RCC 7860 (cell line): Measurements from ENCODE around the gene CGB8.
"Not testable (repeated sequence)": the region's sequence is repeated elsewhere in the genome, so short reads cannot be mapped to it uniquely, and the experiment has no call there.

Experiments used
- DNase-seq: peaks from one replicate; pipeline ENCODE4 v3.0.0-alpha.2; 2015; ENCODE audit warnings: low spot score
- FAIRE-seq: peaks from 2 replicates; lab custom pipeline; 2012; peaks lifted over from hg19 to GRCh38; lab: Jason Lieb, UNC

Gene CGB8

DNA sequence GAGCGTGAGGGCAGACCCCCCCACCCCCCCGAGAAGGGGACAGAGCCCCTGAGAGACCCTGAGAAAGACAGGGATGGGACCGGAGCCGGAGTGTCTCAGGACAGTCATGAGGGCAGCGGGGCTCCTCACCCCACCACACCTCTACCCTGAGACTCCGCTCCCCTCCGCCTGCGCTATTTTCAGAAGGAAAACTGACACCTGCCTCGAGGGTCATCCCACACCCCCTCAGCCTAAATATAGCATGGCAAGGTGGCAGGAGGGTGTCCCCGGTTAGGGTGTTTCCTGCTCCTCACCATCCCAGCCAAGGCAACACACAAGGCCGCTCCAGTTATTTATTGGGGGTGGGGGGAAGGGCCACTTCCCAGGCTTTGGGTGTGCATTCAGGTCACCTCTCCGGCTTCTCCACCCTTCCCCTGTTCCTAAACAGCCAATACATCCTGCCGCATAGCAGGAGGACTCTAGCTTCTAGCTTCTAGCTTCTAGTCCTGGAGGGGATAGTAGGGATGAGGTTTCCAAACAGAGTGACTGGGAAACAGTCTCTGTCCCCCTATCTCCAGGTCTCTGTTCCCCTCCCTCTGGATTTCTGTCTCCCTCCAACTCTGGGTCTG lies 17.1 kb upstream of the CGB8 start:
- DNase-seq (no peak), FAIRE-seq (no peak)

DNA sequence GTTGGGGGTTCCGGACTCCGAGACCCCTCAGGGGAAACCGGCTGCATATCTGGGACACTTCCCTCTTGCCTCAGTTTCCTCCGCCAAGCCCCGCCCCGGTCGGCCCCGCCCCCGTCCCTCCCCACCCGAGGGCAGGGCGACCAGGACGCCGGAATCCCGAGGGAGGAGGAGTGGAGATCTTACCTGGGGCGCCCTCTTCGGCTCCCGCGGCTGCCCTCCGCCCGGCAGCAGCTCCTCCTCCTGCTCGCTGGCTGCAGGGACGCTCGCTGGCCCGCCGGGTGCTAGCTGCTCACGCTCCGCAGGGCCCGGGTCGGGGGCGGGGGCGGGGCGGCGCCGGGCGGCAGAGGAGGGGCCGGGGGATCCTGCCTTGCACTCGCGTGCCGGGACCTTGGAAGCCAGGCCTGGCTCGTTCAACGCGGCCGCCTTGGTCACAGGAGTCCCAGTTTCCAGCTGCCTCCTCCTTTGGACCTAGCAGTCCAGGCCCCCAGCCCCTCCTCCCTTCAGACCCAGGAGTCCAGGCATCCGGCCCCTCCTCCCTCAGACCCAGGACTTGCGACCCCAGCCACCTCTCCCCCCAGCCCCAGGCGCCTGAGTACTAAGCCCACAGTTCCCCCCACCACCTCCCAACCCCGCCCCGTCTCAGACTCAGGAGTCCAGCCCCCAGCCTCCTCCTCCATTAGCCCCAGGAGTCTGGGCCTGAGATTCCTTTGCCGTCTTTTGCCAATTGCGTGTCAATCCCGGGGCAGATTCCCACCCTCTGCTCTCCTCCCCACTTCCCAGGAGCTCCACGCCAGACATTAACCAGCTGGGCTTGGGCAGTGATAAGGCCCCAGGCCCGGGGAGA lies 16.1 kb upstream of the CGB8 start, which contains the start of gene NTF4:
TSS of gene NTF4 (minus strand) at position 51 of the 844 bp plus-strand sequence. CDS start 2,821 bp downstream, outside the sequence.
- FAIRE-seq (no peak), DNase-seq (no peak)

DNA sequence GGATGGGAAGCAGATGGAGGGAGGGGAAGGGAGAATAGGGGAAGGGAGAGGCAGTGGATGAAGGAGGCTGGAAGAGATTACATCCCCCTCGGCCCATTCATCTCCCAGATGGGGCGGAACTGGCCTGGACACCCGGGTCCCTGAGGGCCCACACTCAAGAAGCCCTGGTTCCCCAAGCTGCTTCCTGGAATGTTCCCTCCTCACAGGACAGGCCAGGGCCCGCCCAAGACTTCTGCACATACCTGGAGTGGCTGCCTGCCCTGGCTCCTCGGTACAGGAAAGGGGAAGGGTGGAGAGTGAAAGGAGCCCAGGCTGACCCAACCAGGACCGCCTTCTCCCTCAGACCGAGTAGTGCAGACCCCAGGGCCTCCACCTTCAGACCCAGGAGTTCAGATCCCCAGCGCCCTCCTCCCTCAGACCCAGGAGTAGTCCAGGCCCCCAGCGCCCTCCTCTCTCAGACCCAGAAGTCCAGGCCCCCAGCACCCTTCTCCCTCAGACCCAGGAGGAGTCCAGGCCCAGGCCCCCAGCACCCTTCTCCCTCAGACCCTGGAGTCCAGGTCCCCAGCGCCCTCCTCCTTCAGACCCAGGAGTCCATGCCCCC lies 15.2 kb upstream of the CGB8 start:
- no peak for DNase-seq
- no peak for FAIRE-seq

DNA sequence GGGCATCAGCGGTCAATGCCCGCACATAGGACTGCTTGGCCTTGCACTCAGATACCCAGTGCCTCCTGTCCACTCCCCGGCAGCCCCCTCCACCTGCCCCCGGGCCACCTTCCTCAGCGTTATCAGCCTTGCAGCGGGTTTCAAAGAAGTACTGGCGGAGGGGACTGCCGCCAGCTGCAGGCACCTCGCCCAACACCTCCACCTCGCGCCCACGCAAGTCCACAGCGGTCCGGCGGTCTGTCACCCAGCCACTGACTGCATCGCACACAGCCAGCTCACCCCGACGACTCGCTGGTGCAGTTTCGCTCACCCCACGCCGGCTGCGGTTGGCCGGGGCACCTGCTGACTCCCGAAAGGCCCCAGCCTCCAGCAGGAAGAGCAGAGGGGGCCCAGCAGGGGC lies 12.5 kb upstream of the CGB8 start:
- FAIRE-seq (no peak), DNase-seq (no peak)

DNA sequence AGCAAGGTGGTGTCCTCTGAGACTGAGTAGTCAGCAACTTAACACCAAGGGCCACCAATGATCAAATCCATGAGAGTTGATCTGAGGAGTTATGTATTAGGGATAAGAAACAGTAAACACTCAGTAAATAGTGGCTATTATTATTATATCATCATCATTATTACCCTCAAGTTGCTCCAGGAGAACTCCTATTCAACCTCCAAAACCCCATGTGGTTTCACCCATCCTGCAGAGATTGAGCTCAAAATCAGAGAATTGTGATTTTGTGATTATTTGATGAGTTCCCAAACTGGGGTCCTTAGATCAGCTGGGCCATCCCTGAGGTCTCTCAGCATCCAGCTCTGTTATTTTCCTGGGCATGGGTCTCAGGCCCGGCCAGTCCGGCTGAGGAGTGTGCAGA lies 12.1 kb upstream of the CGB8 start:
- DNase-seq, result no peak
- FAIRE-seq, result no peak

DNA sequence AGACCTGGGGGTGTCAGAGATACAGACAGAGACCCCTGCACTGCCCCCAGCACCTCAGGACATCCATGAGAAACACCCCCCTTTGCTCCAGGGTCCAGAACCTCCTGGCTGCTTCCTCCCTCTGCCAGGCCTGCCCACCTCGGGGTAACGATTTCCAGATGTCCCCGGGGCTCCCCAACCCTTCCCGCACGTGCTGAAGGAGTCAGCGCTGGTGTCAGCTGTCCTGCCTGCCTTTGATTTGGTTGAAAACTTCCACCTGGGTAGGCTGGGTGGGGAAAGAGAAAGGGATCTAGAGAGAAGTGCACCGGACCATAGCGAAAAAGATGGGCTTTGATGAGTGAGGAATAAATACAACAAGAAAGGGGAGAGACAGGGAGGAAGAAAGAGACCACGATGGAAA lies 10.1 kb upstream of the CGB8 start:
- no peak for FAIRE-seq

DNA sequence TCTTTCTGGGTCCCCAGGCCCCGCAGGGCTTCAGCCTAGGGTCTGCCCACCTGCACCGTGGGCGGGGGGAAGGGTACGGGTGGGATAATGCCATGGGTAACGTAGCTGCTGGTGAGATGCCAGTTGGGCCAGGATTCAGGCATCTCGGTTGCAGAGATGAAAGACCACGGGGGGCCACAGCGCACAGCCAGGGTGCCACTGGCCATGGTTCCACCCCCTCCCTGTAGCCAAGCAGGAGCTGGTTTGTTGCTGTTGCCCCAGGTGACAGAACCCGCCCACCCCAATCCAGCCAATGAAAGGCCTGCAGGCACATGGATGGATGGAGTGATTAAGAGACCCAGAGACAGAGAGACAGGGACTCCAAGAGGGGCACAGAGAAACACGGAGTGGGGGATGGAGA lies 9.7 kb upstream of the CGB8 start:
- DNase-seq, result no peak

More for the DNA sequence above, 10.1 kb upstream of the CGB8 start:
- no peak for DNase-seq

DNA sequence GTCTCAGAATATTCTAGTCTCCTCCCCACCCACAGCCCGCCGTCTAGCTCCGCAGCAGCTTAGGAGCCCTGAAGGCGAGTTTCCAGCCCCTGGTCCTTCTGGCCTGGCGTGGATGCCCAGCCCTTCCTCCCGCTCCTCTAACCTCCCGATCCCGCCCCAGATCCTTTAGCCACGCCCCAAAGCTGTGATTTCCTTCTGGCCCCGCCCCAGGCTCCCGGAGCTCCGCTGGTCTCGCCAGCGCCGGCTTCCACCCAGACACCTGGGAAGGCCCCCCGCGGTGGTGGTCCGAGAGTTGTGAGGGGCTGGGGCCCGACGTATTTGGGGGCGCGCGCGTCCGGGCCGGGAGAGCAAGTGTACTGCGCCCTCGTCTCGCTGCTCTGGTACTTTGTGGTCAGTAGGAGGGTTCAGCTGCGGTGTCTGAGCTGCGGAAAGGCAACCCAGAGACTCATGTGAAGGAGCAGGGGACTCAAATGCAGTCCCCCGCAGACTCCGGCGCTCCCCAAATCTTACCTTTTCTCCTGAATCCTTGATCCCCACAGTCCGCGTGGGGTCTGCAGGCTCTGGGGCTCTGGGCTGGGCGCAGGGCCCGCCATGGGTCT lies 8.8 kb upstream of the CGB8 start, which contains the start of gene CGB7:
TSS of gene CGB7 (minus strand) at position 114 of the 599 bp plus-strand sequence. CDS start 2,374 bp downstream, outside the sequence.
- FAIRE-seq (no peak), DNase-seq (peak; percentile 39)

More for the DNA sequence above, 9.7 kb upstream of the CGB8 start:
- FAIRE-seq, result no peak

DNA sequence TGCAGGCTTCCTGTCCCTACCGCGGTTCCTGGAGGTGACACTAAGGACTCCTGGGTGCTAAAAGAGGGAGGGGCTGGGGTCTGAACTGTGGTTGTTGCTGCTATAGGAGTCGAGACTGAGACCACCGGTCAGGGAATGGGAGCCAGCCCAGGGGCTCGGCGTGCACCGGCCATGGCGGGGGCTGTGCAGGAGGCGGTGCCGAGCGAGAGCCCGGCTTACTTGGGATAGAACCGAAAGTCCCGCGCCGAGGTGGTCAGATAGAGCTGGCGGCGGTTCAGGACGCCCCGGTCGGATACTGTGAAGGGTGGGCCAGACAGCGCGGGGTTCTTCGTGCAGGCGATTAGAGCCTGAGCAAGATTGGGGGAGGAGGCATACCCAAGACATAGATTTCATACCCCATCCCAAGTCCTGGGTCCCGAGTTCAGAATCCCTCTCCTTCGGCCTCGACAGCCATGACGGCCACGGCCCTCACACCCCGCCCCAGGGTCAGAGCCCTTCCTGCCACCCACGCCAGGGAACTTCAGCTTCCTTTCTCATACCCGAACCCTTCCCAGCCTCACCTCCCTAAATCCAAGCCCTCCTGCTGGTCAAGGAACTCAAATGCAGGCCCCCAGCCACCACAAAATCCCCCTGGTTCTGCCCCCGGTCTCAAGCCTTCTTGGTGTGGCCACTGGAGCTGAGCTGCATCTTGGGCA lies 8.1 kb upstream of the CGB8 start:
- DNase-seq, FAIRE-seq: not testable (repeated sequence)

DNA sequence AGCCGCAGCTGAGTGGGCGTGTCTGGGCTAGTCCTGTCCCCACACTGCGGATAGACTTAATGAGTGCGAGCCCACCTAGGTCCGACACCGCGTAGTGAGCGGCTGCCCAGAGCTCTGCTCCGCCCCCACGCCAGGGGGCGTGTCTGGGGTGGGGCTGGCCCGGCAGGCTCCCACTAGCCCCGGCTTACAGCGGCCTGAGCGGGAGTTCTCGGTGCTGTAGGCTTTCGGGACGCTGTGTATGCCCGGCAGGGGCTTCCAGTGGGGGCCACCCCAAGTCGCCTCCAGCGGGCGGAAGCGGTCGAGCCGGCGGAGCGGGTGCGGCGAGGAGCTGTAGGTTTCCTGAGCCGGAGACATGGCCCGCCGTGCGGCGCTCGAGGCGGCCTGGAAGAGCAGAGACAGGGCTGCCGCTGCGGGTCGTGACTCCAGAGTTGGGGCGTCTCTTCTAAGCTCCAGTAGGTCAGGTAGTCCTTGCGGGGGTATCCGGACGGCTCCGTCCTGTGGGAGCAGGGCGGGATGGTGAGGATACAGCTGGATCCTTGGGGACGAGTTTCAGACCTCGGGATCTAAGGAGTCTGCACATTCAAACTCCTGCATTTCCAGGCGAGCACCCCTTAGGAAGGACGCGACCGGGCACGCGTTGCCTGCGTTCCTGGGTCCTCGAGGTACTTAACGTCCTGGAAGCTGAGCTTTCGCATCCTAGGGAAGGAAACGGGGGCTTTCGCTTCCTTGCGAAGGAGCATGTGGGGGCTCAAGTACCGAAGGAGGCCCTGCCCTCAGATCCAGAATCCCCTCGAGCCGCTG lies 7.4 kb upstream of the CGB8 start:
- no peak for FAIRE-seq
- peak; percentile 38 for DNase-seq

DNA sequence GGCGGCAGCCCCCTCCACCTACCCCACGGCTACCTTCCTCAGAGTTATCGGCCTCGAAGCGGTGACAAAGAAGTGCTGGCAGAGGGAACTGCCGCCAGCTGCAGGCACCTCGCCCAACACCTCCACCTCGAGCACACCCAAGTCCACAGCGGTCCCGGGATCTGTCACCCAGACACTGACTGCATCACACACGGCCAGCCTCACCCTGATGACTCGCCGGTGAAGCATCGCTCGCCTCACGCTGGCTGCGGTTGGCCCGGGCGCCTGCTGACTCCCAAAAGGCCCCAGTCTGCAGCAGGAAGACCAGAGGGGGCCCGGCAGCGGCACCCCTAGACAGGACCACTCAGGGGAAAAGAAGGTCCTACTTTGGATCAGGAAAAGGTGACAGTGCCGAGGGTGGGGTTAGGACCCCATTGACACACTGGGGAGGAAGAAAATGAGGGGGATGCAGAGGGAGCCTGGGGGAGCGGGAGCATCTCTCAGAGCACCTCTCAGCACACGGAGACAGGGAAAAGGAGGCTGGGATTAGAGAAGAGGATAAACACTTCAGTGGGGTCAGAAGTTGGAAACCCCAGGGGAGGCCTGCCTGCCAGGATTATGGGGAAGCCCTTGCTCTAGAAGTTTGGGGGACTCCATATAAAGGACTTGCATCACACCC lies 1.6 kb upstream of the CGB8 start:
- FAIRE-seq, result peak; percentile 53
- DNase-seq, result peak; percentile 77

DNA sequence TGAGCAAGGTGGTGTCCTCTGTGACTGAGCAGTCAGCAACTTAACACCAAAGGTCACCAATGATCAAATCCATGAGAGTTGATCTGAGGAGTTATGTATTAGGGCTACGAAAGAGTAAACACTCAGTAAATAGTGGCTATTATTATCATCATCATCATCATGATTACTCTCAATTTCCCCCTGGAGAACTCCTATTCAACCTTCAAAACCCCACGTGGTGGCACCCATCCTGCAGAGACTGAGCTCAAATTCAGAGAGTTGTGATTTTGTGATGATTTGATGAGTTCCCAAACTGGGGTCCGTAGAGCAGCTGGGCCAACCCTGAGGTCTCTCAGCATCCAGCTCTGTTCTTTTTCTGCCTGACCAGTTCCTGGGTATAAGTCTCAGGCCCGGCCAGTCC lies 923 bp upstream of the CGB8 start:
- DNase-seq, FAIRE-seq: not testable (repeated sequence)

DNA sequence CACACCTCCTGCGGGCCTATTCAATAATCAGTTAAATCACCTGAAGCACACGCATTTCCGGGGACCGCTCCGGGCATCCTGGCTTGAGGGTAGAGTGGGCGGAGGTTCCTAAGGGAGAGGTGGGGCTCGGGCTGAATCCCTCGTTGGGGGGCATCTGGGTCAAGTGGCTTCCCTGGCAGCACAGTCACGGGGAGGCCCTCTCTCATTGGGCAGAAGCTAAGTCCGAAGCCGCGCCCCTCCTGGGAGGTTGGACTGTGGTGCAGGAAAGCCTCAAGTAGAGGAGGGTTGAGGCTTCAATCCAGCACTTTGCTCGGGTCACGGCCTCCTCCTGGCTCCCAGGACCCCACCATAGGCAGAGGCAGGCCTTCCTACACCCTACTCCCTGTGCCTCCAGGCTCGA lies 5.4 kb downstream of the CGB8 start, which contains the start of gene CGB5:
TSS of gene CGB5 (plus strand) at position 301 of the 400 bp plus-strand sequence. CDS start 362 bp downstream, outside the sequence.
- DNase-seq, FAIRE-seq: not testable (repeated sequence)

DNA sequence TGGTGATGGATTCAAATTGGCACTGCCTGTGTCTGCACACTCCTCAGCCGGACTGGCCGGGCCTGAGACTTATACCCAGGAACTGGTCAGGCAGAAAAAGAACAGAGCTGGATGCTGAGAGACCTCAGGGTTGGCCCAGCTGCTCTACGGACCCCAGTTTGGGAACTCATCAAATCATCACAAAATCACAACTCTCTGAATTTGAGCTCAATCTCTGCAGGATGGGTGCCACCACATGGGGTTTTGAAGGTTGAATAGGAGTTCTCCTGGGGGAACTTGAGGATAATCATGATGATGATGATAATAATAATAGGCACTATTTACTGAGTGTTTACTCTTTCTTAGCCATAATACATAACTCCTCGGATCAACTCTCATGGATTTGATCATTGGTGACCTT lies 6.2 kb downstream of the CGB8 start:
- FAIRE-seq, DNase-seq: not testable (repeated sequence)

DNA sequence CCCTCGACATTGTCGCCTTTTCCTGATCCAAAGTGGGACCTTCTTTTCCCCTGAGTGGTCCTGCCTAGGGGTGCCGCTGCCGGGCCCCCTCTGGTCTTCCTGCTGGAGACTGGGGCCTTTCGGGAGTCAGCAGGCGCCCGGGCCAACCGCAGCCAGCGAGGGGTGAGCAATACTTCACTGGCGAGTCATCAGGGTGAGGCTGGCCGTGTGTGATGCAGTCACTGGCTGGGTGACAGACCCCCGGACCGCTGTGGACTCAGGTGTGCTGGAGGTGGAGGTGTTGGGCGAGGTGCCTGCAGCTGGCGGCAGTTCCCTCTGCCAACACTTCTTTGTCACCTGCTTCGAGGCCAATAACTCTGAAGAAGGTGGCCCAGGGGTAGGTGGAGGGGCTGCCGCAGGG lies 6.7 kb downstream of the CGB8 start:
- DNase-seq (peak; percentile 60), FAIRE-seq (no peak)

DNA sequence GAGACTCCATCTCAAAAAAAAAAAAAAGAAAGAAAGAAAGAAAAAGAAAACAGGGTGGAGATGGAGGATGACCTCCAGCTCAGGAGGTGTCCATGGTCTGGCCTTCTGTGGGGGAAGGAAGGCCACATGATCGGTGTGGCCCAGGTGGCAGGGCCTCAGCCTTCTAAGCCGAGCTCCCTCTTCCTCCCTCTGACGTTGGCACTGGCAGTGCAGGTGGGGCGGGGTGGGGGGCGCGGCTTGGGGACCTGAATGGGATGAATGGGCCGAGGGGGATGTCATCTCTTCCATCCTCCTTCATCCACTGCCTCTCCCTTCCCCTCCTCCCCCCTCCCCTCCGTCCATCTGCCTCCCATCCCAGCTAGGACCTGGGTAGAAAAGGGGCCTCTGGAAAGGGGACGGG lies 9.2 kb downstream of the CGB8 start:
- FAIRE-seq, result not testable (repeated sequence)

DNA sequence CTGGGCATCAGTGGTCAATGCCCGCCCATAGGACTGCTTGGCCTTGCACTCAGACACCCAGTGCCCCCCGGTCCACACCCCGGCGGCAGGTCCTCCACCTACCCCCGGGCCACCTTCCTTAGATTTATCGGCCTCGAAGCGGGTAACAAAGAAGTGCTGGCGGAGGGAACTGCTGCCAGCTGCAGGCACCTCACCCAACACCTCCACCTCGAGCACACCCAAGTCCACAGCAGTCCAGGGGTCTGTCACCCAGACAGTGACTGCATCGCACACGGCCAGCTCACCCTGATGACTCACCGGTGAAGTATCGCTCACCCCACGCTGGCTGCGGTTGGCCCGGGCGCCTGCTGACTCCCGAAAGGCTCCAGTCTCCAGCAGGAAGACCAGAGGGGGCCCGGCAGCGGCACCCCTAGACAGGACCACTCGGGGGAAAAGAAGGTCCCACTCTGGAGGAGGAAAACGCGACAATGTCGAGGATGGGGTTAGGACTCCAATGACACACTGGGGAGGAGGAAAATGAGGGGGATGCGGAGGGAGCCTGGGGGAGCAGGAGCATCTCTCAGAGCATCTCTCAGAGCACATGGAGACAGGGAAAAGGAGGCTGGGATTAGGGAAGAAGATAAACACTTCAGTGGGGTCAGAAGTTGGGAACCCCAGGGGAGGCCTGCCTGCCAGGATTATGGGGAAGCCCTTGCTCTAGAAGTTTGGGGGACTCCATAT lies 10.2 kb downstream of the CGB8 start:
- DNase-seq (peak; percentile 90), FAIRE-seq (peak; percentile 79)

More for the DNA sequence above, 9.2 kb downstream of the CGB8 start:
- DNase-seq, result not testable (repeated sequence)

DNA sequence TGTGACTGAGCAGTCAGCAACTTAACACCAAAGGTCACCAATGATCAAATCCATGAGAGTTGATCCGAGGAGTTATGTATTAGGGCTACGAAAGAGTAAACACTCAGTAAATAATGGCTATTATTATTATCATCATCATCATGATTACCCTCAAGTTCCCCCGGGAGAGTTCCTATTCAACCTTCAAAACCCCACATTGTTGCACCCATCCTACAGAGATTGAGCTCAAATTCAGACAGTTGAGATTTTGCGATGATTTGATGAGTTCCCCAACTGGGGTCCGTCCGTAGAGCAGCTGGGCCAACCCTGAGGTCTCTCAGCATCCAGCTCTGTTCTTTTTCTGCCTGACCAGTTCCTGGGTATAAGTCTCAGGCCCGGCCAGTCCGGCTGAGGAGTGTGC lies 10.8 kb downstream of the CGB8 start:
- DNase-seq, FAIRE-seq: not testable (repeated sequence)
